Upper lobe of left lung (tissue), 6 donors: Measurements from ENCODE around the gene LSM3. TPM values are rescaled to one million over a fixed set of nuclear protein-coding genes. Genes with fewer than 3 reads are reported as not detected.

Source experiments
- ATAC-seq, 2 donors: fragments of 200-7000 bp; cut with Tn5 transposase; one replicate each; pipeline ENCODE4 v1.9.1; 2022; ENCODE audit warnings: mild to moderate bottlenecking in 2 of 2, moderate library complexity in 2 of 2; ENCODE audit not compliant: low FRiP score in 2 of 2
- DNase-seq, 2 donors: peaks; one replicate each; pipeline ENCODE4 v3.0.0-alpha.2; 2019 to 2020
- H3K27ac ChIP-seq, 4 donors: fragments of 200-600 bp; sonication (generic); one replicate each; pipeline ENCODE4 v1.5.1; 2016 to 2019
- H3K27me3 ChIP-seq, 4 donors: fragments of 200-600 bp; sonication (generic); one replicate each; pipeline ENCODE4 v1.5.1; 2017 to 2019
- H3K36me3 ChIP-seq, 4 donors: fragments of 200-600 bp; sonication (generic); one replicate each; pipeline ENCODE4 v1.5.1; 2016 to 2019
- H3K4me1 ChIP-seq, 4 donors: fragments of 200-600 bp; sonication (generic); one replicate each; pipeline ENCODE4 v1.5.1; 2018 to 2019
- H3K4me3 ChIP-seq, 4 donors: fragments of 200-600 bp; sonication (generic); one replicate each; pipeline ENCODE4 v1.5.1; 2017 to 2019; ENCODE audit warnings: mild to moderate bottlenecking in 2 of 4, moderate library complexity in 1 of 4
- H3K9me3 ChIP-seq, 4 donors: fragments of 200-600 bp; sonication (generic); one replicate each; pipeline ENCODE4 v1.5.1; 2018 to 2019
- EP300 ChIP-seq, 4 donors: sonication (generic); formaldehyde crosslinking; IDR thresholded peaks; one replicate each; pipeline ENCODE4 v1.5.1; 2017; ENCODE audit warnings: antibody characterized with exemption in 4 of 4, control low read depth in 2 of 4
- POLR2A ChIP-seq, 4 donors: fragments of 450-650 bp; IDR thresholded peaks; one replicate each; pipeline ENCODE4 v1.5.1; 2016 to 2017; ENCODE audit warnings: antibody characterized with exemption in 4 of 4, mild to moderate bottlenecking in 2 of 4
- POLR2AphosphoS5 ChIP-seq, 2 donors: sonication (generic); formaldehyde crosslinking; IDR thresholded peaks; one replicate each; pipeline ENCODE4 v1.5.1; 2017; ENCODE audit warnings: antibody characterized with exemption in 2 of 2
- WGBS, 2 donors: methylation state at CpG; one replicate each; pipeline ENCODE4 v1.1.5; 2017 to 2018; 5-methylcytosine and 5-hydroxymethylcytosine counted together
- total RNA-seq, 6 donors: library from RNA; depleted of rRNA in 4 of 6; stranded (reverse); fragments of >200 nt in 4 of 6; gene quantifications; one replicate each; pipeline versions ENCODE4 v1.1.0 to v1.2.1, GENCODE V29; 2016 to 2021
- TF ChIP-seq, protein P1 (sequence below), 6 experiments: fragments of 450-650 bp in 4 of 6; fragments of 200-600 bp in 2 of 6; sonication (generic) in 2 of 6; IDR thresholded peaks; one replicate each; pipeline ENCODE4 v1.5.1; 2016 to 2019; ENCODE audit warnings: antibody characterized with exemption in 6 of 6
- donor health status: DM: no; HTN: no; CAD: no; lungs with moderate emphysema.
- donor health status: DM: no; HTN: yes; CAD: no; lungs with severe emphysema.

The LSM3 gene
- total RNA-seq, 6 donors from 2014 or later = 2.1 to 10.3 (median 8.6) TPM

DNA sequence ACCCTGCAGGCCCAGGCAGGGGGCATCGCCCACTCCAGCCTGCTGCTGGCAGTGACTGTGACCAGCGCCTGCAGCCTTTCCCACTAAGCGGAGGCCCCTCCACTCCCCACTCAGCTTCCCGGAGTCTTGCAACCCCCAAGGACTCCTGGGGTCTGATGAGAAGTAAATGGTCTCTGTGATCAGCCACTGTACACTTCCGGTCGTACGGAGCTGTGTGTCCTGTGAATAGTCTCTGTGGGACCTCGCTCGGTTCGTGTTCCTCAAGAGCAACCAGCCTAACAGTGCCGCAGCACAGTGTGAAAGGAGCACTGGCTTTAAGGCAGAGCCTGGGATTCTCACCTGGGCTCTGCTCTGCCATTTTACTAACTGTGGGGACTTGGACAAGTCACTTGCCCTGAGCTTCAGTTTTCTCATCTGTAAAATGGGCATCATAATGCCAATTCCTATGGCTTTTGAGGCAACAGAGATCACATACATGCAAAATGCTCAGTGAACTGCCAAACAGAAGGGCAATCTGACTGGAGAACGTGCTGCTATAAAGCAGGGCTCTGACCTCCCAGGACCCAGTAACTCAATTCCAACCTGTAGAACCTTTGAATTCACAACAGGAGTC, 27.0 kb upstream of the LSM3 start:
- peaks cover 7 to 84% (median 54%) of the 10 kb centered on the region in 4 donors for H3K36me3 ChIP-seq
- H3K27ac ChIP-seq = no peak overlapping the region
- ATAC-seq = no peak

DNA sequence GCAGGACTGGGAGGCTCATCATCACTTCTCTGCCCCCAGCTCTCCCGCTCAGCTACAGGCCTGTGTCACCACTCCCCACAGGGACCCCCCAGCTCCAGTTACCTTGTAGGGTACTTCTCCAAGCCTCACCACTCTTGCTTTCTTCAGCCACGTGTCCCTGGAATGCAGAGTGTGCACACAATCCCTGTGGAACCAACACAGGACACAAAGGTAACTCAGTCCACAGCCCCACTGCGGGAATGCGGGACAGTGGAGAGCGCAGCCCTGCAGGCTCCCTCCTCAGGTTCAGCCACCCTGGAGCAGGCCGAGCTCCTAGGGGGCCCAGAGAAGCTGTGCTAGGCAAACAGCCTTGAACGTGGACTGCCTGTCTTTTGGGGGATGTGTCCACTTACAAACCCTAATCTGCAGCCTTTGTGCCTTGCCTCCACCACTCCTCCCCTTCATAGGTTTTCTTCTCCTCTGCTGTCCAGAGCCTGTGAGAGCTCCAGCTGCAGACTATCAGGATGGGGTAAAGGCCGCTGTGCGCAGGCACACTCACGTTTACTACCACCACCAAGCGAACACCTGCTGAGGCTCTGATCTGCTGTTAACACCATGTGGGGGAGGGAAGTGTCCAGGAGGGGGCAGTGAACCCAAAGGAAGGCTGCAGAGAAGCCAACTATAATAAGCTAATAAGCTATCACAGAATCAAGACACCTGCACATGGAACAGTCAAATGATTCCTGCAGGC, 26.2 kb upstream of the LSM3 start:
- TF ChIP-seq POLR2A (IDR thresholded peaks at IDR 0.05) (no peak), EP300 (IDR thresholded peaks at IDR 0.05) (no peak), POLR2AphosphoS5 (IDR thresholded peaks at IDR 0.05) (no peak)
- TF ChIP-seq, protein P1, sequence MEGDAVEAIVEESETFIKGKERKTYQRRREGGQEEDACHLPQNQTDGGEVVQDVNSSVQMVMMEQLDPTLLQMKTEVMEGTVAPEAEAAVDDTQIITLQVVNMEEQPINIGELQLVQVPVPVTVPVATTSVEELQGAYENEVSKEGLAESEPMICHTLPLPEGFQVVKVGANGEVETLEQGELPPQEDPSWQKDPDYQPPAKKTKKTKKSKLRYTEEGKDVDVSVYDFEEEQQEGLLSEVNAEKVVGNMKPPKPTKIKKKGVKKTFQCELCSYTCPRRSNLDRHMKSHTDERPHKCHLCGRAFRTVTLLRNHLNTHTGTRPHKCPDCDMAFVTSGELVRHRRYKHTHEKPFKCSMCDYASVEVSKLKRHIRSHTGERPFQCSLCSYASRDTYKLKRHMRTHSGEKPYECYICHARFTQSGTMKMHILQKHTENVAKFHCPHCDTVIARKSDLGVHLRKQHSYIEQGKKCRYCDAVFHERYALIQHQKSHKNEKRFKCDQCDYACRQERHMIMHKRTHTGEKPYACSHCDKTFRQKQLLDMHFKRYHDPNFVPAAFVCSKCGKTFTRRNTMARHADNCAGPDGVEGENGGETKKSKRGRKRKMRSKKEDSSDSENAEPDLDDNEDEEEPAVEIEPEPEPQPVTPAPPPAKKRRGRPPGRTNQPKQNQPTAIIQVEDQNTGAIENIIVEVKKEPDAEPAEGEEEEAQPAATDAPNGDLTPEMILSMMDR (IDR thresholded peaks at IDR 0.05) = no peak
- DNase-seq (no peak), ATAC-seq (no peak)
- Histone ChIP-seq H3K27me3 (no peaks in the 10 kb centered on the region), H3K36me3 (peaks cover 7 to 84% (median 54%) of the 10 kb centered on the region in 4 donors), H3K4me3 (no peak overlapping the region), H3K4me1 (no peaks in the 10 kb centered on the region), H3K9me3 (no peaks in the 10 kb centered on the region), H3K27ac (no peak overlapping the region)
- WGBS, 2 donors = 85 to 91% methylated on average over 10 to 11 of the region's 11 CpGs

More for the DNA sequence above, 27.0 kb upstream of the LSM3 start:
- H3K4me3 ChIP-seq = no peak overlapping the region
- DNase-seq = no peak
- H3K27me3 ChIP-seq = no peaks in the 10 kb centered on the region
- H3K4me1 ChIP-seq = peaks cover 0 to 5% (median 2%) of the 10 kb centered on the region in 4 donors
- WGBS, 2 donors = 82 to 96% methylated on average over 10 to 12 of the region's 12 CpGs
- TF ChIP-seq POLR2A (IDR thresholded peaks at IDR 0.05) (no peak), POLR2AphosphoS5 (IDR thresholded peaks at IDR 0.05) (no peak), EP300 (IDR thresholded peaks at IDR 0.05) (no peak)
- TF ChIP-seq, protein P1 (IDR thresholded peaks at IDR 0.05) = no peak
- H3K9me3 ChIP-seq = no peaks in the 10 kb centered on the region

DNA sequence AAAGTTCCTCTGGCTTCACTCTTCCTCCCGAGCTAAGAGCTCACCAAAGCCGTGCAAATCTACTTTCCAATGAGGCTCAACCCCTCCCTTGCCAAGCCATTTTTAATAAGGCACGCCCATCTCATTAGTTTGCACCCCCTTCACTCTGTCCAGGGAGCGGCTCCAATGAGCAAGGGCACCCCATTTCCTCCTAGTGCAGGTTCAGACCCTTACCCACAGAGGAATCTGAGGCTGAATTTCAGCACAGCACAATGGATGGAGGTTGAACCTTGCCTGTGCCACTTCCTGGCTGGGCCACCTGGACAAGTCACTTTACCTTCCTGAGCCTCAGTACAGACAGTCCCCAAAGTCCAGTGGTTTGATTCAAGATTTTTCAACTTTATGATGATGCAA, 25.7 kb upstream of the LSM3 start:
- TF ChIP-seq, protein P1 (IDR thresholded peaks at IDR 0.05) = no peak
- TF ChIP-seq EP300 (IDR thresholded peaks at IDR 0.05) (no peak), POLR2A (IDR thresholded peaks at IDR 0.05) (no peak), POLR2AphosphoS5 (IDR thresholded peaks at IDR 0.05) (no peak)
- Histone ChIP-seq H3K9me3 (no peaks in the 10 kb centered on the region), H3K4me3 (no peak overlapping the region), H3K27me3 (no peaks in the 10 kb centered on the region), H3K36me3 (peaks cover 10 to 84% (median 54%) of the 10 kb centered on the region in 4 donors), H3K27ac (no peak overlapping the region), H3K4me1 (no peaks in the 10 kb centered on the region)
- DNase-seq (no peak), ATAC-seq (no peak)
- WGBS, 2 donors = 91 to 93% methylated on average over 4 of the region's 4 CpGs

DNA sequence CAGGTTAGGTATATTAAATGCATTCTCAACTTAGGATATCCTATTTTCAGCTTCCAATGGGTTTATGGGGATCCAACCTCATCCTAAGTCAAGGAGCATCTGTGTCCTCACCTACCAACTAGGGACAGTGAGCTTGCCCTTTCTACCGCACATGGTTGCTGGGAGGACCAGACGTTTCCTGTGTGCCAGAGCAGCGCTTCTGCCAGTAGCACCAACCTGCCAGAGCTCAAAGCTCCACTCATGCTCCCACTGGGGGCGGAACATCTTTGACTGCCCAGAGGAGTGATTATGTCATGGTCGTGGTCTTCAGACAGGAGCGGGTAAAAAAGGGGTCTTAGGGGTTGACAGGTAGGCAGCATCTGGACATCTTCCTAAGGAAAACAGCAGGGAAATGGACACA, 25.0 kb upstream of the LSM3 start:
- WGBS, 2 donors = 93 to 95% methylated on average over 6 of the region's 6 CpGs
- H3K27ac ChIP-seq = no peak overlapping the region
- TF ChIP-seq EP300 (IDR thresholded peaks at IDR 0.05) (no peak), POLR2A (IDR thresholded peaks at IDR 0.05) (no peak), POLR2AphosphoS5 (IDR thresholded peaks at IDR 0.05) (no peak)
- TF ChIP-seq, protein P1 (IDR thresholded peaks at IDR 0.05) = no peak
- no peak for DNase-seq
- H3K9me3 ChIP-seq = no peaks in the 10 kb centered on the region
- no peak for ATAC-seq
- no peaks in the 10 kb centered on the region for H3K4me1 ChIP-seq
- no peak overlapping the region for H3K4me3 ChIP-seq
- H3K27me3 ChIP-seq = no peaks in the 10 kb centered on the region
- peaks cover 16 to 84% (median 56%) of the 10 kb centered on the region in 4 donors for H3K36me3 ChIP-seq
